K562 (cell line): ENCODE results near the gene CCDC34. TPM values are rescaled to one million over a fixed set of nuclear protein-coding genes. Genes with fewer than 3 reads are reported as not detected.

ENCODE experiments used
- ARID3B ChIP-seq: fragments of 250-450 bp; sonication (Bioruptor Pico); IDR thresholded peaks from 2 replicates; pipeline ENCODE4 v1.4.0; 2020; ENCODE audit warnings: borderline replicate concordance
- CBFA2T2 ChIP-seq: fragments of 450-650 bp; conservative IDR thresholded peaks from 2 replicates; pipeline ENCODE4 v1.6.1; 2017; ENCODE audit warnings: mild to moderate bottlenecking
- FOXP4 ChIP-seq: sonication (generic); formaldehyde crosslinking; IDR thresholded peaks from 2 replicates; pipeline ENCODE4 v1.8.0; 2022; ENCODE audit warnings: mild to moderate bottlenecking, missing genetic modification reagents, borderline replicate concordance
- HNRNPK ChIP-seq: fragments of 200-400 bp; formaldehyde crosslinking; IDR thresholded peaks from one replicate; pipeline ENCODE4 v1.6.1; 2018; ENCODE audit warnings: mild to moderate bottlenecking, low read depth, low read length; ENCODE audit not compliant: poor library complexity, severe bottlenecking
- MEF2A ChIP-seq: IDR thresholded peaks from 2 replicates; pipeline ENCODE4 v1.6.1; 2011; ENCODE audit warnings: low read depth, mild to moderate bottlenecking, low read length, moderate library complexity; ENCODE audit not compliant: control insufficient read depth
- RERE ChIP-seq: sonication (generic); formaldehyde crosslinking; IDR thresholded peaks from 2 replicates; pipeline ENCODE4 v1.8.0; 2023; ENCODE audit warnings: missing genetic modification reagents, mild to moderate bottlenecking, borderline replicate concordance
- SRSF3 ChIP-seq: fragments of 200-400 bp; formaldehyde crosslinking; IDR thresholded peaks from 2 replicates; pipeline ENCODE4 v1.6.1; 2016; ENCODE audit warnings: mild to moderate bottlenecking, low read length, moderate library complexity; ENCODE audit not compliant: insufficient read depth
- TBL1XR1 ChIP-seq, 2 experiments: IDR thresholded peaks; 2 replicates each; pipeline ENCODE4 v1.6.1; 2012; ENCODE audit warnings: improper control_type of control experiment in 2 of 2, low read length in 2 of 2, mild to moderate bottlenecking in 1 of 2
- TSHZ1 ChIP-seq: fragments of 250-450 bp; sonication (Bioruptor Pico); IDR thresholded peaks from 2 replicates; pipeline ENCODE4 v1.4.0; 2020; ENCODE audit warnings: mild to moderate bottlenecking, moderate library complexity
- ZFP36 ChIP-seq: fragments of 150-350 bp; IDR thresholded peaks from 2 replicates; pipeline ENCODE4 v1.6.1; 2018; ENCODE audit warnings: low read length, low read depth; ENCODE audit not compliant: partially characterized antibody
- ZNF384 ChIP-seq: IDR thresholded peaks from 2 replicates; pipeline ENCODE4 v1.6.1; 2012; ENCODE audit warnings: low read depth, low read length, improper control_type of control experiment
- polyA plus RNA-seq, 8 experiments: library from polyadenylated mRNA; depleted of rRNA in 4 of 8; stranded (reverse) in 5 of 8; unstranded in 3 of 8; fragments of >200 nt; fragmentation: Nextera tagmentation in 2 of 8; fragmentation: Illumina TruSeq in 1 of 8; extraction: Ambion mirVana in 2 of 8; extraction: Trizol in 1 of 8; gene quantifications; 2 replicates each; pipeline versions ENCODE4 v1.2.1 to v1.2.3, GENCODE V29; 2011 to 2014; ENCODE audit warnings: inconsistent platforms in 1 of 8, missing spikeins in 1 of 8
- total RNA-seq, 7 experiments: library from RNA; depleted of rRNA in 6 of 7; stranded (reverse); fragments of >200 nt in 6 of 7; fragmentation: Illumina TruSeq in 2 of 7; extraction: Trizol in 2 of 7; gene quantifications; 2 replicates each; pipeline versions ENCODE4 v1.2.1 to v1.2.3, GENCODE V29; 2011 to 2021; ENCODE audit warnings: low replicate concordance in 1 of 7

Gene CCDC34
- total and polyA plus RNA-seq, 9 of the 15 experiments (the other 6 are each of a cell fraction or from before 2014, with no cell fraction given): 6.2 to 42.0 (median 15.7) TPM

- TF ChIP-seq ARID3B (no peak), HNRNPK (no peak), TSHZ1 (CRISPR knock-in tag) (no peak), CBFA2T2 (no peak), RERE (CRISPR knock-in tag) (no peak), ZNF384 (no peak), ZFP36 (peak; percentile 26), FOXP4 (CRISPR knock-in tag) (no peak), SRSF3 (no peak), MEF2A (no peak), TBL1XR1 (IDR thresholded peaks at IDR 0.05; ENCODE audit: low read length in 2 of 2) (no peak)
These were observed 28.5 kb upstream of the CCDC34 start (continued) for GRCh38 chr11:27391331-27392015.
